Measurements from ENCODE around the gene HRAS.

- TF ChIP-seq CTCF (IDR thresholded peaks at IDR 0.05) (no peak), EP300 (IDR thresholded peaks at IDR 0.05; ENCODE audit: borderline replicate concordance in 1 of 2, low read depth in 1 of 2, low read length in 1 of 2) (no peak), SIN3A (IDR thresholded peaks at IDR 0.05; ENCODE audit: borderline replicate concordance, low read depth, low read length) (no peak), TEAD4 (IDR thresholded peaks at IDR 0.05; ENCODE audit: borderline replicate concordance, insufficient read depth) (no peak), MXI1 (IDR thresholded peaks at IDR 0.05; ENCODE audit: low read depth, low read length) (no peak), POLR2AphosphoS5 (IDR thresholded peaks at IDR 0.05; ENCODE audit: low read depth, low read length) (no peak), JUND (IDR thresholded peaks at IDR 0.05) (no peak), EZH2phosphoT487 (IDR thresholded peaks at IDR 0.05; ENCODE audit: borderline replicate concordance, low read depth) (no peak), FOXJ3 (CRISPR knock-in tag; IDR thresholded peaks at IDR 0.05) (no peak), NFIC (IDR thresholded peaks at IDR 0.05; ENCODE audit: borderline replicate concordance) (no peak), GATA2 (CRISPR knock-in tag; IDR thresholded peaks at IDR 0.05) (no peak), RAD21 (IDR thresholded peaks at IDR 0.05; ENCODE audit: low read length) (no peak)
Measured at GRCh38 chr11:539971-540481, 4.7 kb upstream of the HRAS start.
